Measurements from ENCODE around the gene PIGU. TPM values are rescaled to one million over a fixed set of nuclear protein-coding genes. Genes with fewer than 3 reads are reported as not detected.

The PIGU gene
- total and polyA plus RNA-seq, 2 of the 13 experiments (the other 11 are each of a cell fraction or from before 2014, with no cell fraction given), result 45.5 to 231 TPM

- TF ChIP-seq PBX3 (CRISPR knock-in tag; IDR thresholded peaks at IDR 0.05; ENCODE audit: borderline replicate concordance) (peak; percentile 72; the same call in 1 of the 2 replicates), ZNF800 (CRISPR knock-in tag; IDR thresholded peaks at IDR 0.05) (peak; percentile 18), DRAP1 (CRISPR knock-in tag; IDR thresholded peaks at IDR 0.05) (peak; percentile 9; the same call in 1 of the 2 replicates), KLF15 (CRISPR knock-in tag; IDR thresholded peaks at IDR 0.05; ENCODE audit: borderline replicate concordance) (no peak), ISX (CRISPR knock-in tag; conservative IDR thresholded peaks at IDR 0.05) (peak; percentile 60; the same call in 1 of the 2 replicates), REPIN1 (CRISPR knock-in tag; IDR thresholded peaks at IDR 0.05; ENCODE audit: borderline replicate concordance, low read depth) (no peak), ZMAT3 (CRISPR knock-in tag; conservative IDR thresholded peaks at IDR 0.05) (no peak; the same call in 1 of the 2 replicates), ZNF740 (CRISPR knock-in tag; IDR thresholded peaks at IDR 0.05) (0 out of 2 replicates have a peak, but pooled peaks have one; percentile 13), ZNF782 (CRISPR knock-in tag; IDR thresholded peaks at IDR 0.05; ENCODE audit: borderline replicate concordance) (0 out of 2 replicates have a peak, but pooled peaks have one; percentile 52), IRF9 (CRISPR knock-in tag; IDR thresholded peaks at IDR 0.05; ENCODE audit: borderline replicate concordance) (no peak), YEATS2 (CRISPR knock-in tag; IDR thresholded peaks at IDR 0.05; ENCODE audit: borderline replicate concordance) (peak; percentile 67; the same call in 1 of the 2 replicates), E2F5 (CRISPR knock-in tag; conservative IDR thresholded peaks at IDR 0.05) (no peak), ZNF891 (CRISPR knock-in tag; IDR thresholded peaks at IDR 0.05) (no peak), HDAC1 (CRISPR knock-in tag; IDR thresholded peaks at IDR 0.05) (peak; percentile 16; the same call in 1 of the 2 replicates), HES4 (CRISPR knock-in tag; IDR thresholded peaks at IDR 0.05; ENCODE audit: borderline replicate concordance) (no peak; the same call in 1 of the 2 replicates), GLMP (CRISPR knock-in tag; IDR thresholded peaks at IDR 0.05; ENCODE audit: borderline replicate concordance) (no peak), THRA (CRISPR knock-in tag; IDR thresholded peaks at IDR 0.05; ENCODE audit: borderline replicate concordance) (no peak; the same call in 1 of the 2 replicates), WIZ (CRISPR knock-in tag; IDR thresholded peaks at IDR 0.05) (no peak; the same call in 1 of the 2 replicates), MIER3 (CRISPR knock-in tag; IDR thresholded peaks at IDR 0.05; ENCODE audit: borderline replicate concordance) (0 out of 2 replicates have a peak, but pooled peaks have one; percentile 47)
Observed at GRCh38 chr20:34515484-34516246, 161.2 kb downstream of the PIGU start (continued).
